ENCODE measurements around the gene CBLN1. TPM values are rescaled to one million over a fixed set of nuclear protein-coding genes. Genes with fewer than 3 reads are reported as not detected.

CBLN1 gene
- total RNA-seq, 1 donor from 2014 or later: 21.7 TPM

- peak; percentile 59 for DNase-seq
- peaks cover 27% of the 10 kb centered on the region for H3K4me1 Mint-ChIP-seq (ENCODE audit: low read depth, unreplicated experiment)
- no peak overlapping the region for H3K27ac Mint-ChIP-seq (ENCODE audit: unreplicated experiment)
- H3K4me3 Mint-ChIP-seq (ENCODE audit: unreplicated experiment): peak overlapping the region; percentile 63
- H3K9me3 Mint-ChIP-seq (ENCODE audit: unreplicated experiment): peaks cover 30% of the 10 kb centered on the region
- TF ChIP-seq CTCF (IDR thresholded peaks at IDR 0.05; ENCODE audit: partially characterized antibody, unreplicated experiment): no peak
- peaks cover 14% of the 10 kb centered on the region for H3K36me3 Mint-ChIP-seq (ENCODE audit: unreplicated experiment)
- peaks cover 35% of the 10 kb centered on the region for H3K27me3 Mint-ChIP-seq (ENCODE audit: unreplicated experiment)
Observed at GRCh38 chr16:49275050-49275730, 6.4 kb downstream of the CBLN1 start.

DNA sequence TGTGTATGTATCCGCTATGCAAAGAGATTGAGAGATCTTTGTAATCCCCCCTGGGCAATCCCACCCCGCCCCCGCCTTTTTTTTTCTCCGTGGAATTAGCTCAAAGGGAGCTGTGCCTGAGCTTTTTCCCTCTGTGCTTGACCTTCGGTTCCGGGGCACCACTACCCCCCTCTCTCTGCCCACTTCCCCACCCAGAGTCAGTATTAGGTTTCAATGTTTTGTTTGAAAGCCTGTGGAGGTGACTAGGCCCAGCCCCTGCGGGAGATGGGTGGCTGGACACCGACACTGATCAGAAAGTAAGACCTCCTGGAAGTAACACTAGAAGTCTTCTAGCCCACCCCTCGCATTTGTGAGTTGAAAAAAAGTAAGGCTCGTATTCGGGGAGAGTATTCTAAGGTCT, 7.0 kb downstream of the CBLN1 start:
- no peak for DNase-seq
- Mint-ChIP-seq H3K4me3 (ENCODE audit: unreplicated experiment) (peak overlapping the region; percentile 16), H3K27me3 (ENCODE audit: unreplicated experiment) (peaks cover 34% of the 10 kb centered on the region), H3K27ac (ENCODE audit: unreplicated experiment) (peak overlapping the region; percentile 9), H3K4me1 (ENCODE audit: low read depth, unreplicated experiment) (peaks cover 24% of the 10 kb centered on the region), H3K36me3 (ENCODE audit: unreplicated experiment) (peaks cover 14% of the 10 kb centered on the region), H3K9me3 (ENCODE audit: unreplicated experiment) (peaks cover 27% of the 10 kb centered on the region)
- TF ChIP-seq CTCF (IDR thresholded peaks at IDR 0.05; ENCODE audit: partially characterized antibody, unreplicated experiment): no peak

- no peak for DNase-seq
- peaks cover 19% of the 10 kb centered on the region for H3K4me1 Mint-ChIP-seq (ENCODE audit: low read depth, unreplicated experiment)
- no peak overlapping the region for H3K4me3 Mint-ChIP-seq (ENCODE audit: unreplicated experiment)
- H3K9me3 Mint-ChIP-seq (ENCODE audit: unreplicated experiment): peaks cover 23% of the 10 kb centered on the region
- peaks cover 27% of the 10 kb centered on the region for H3K27me3 Mint-ChIP-seq (ENCODE audit: unreplicated experiment)
- peak overlapping the region; percentile 9 for H3K27ac Mint-ChIP-seq (ENCODE audit: unreplicated experiment)
- peaks cover 16% of the 10 kb centered on the region for H3K36me3 Mint-ChIP-seq (ENCODE audit: unreplicated experiment)
- TF ChIP-seq CTCF (IDR thresholded peaks at IDR 0.05; ENCODE audit: partially characterized antibody, unreplicated experiment): no peak
Observed at GRCh38 chr16:49273771-49274170, 7.9 kb downstream of the CBLN1 start.

GRCh38 chr16:49271363-49271762, 10.3 kb downstream of the CBLN1 start:
- H3K4me1 Mint-ChIP-seq (ENCODE audit: low read depth, unreplicated experiment): peaks cover 13% of the 10 kb centered on the region
- H3K36me3 Mint-ChIP-seq (ENCODE audit: unreplicated experiment): peaks cover 17% of the 10 kb centered on the region
- H3K4me3 Mint-ChIP-seq (ENCODE audit: unreplicated experiment): no peak overlapping the region
- no peak overlapping the region for H3K27ac Mint-ChIP-seq (ENCODE audit: unreplicated experiment)
- DNase-seq: no peak
- no peak for TF ChIP-seq CTCF (IDR thresholded peaks at IDR 0.05; ENCODE audit: partially characterized antibody, unreplicated experiment)
- peaks cover 19% of the 10 kb centered on the region for H3K9me3 Mint-ChIP-seq (ENCODE audit: unreplicated experiment)
- peaks cover 18% of the 10 kb centered on the region for H3K27me3 Mint-ChIP-seq (ENCODE audit: unreplicated experiment)

GRCh38 chr16:49269201-49269600, 12.4 kb downstream of the CBLN1 start:
- Mint-ChIP-seq H3K4me3 (ENCODE audit: unreplicated experiment) (no peak overlapping the region), H3K9me3 (ENCODE audit: unreplicated experiment) (peaks cover 13% of the 10 kb centered on the region), H3K4me1 (ENCODE audit: low read depth, unreplicated experiment) (peaks cover 4% of the 10 kb centered on the region), H3K27me3 (ENCODE audit: unreplicated experiment) (peaks cover 9% of the 10 kb centered on the region), H3K27ac (ENCODE audit: unreplicated experiment) (no peak overlapping the region), H3K36me3 (ENCODE audit: unreplicated experiment) (peaks cover 14% of the 10 kb centered on the region)
- no peak for DNase-seq
- no peak for TF ChIP-seq CTCF (IDR thresholded peaks at IDR 0.05; ENCODE audit: partially characterized antibody, unreplicated experiment)

Measured in glutamatergic neuron (in vitro differentiated cells).